Ishikawa (cell line): Measurements from ENCODE around the gene OGN.

Experiments
- CEBPB ChIP-seq: IDR thresholded peaks from 2 replicates; pipeline ENCODE4 v1.6.1; 2012
- CREB1 ChIP-seq: IDR thresholded peaks from 2 replicates; pipeline ENCODE4 v1.6.1; 2012; ENCODE audit warnings: low read depth
- EGR1 ChIP-seq: IDR thresholded peaks from 2 replicates; pipeline ENCODE4 v1.6.1; 2012
- EP300 ChIP-seq: IDR thresholded peaks from 2 replicates; pipeline ENCODE4 v1.6.1; 2012; ENCODE audit warnings: borderline replicate concordance
- FOXM1 ChIP-seq: IDR thresholded peaks from 2 replicates; pipeline ENCODE4 v1.6.1; 2012; ENCODE audit warnings: low read depth, borderline replicate concordance
- NFIC ChIP-seq: IDR thresholded peaks from 2 replicates; pipeline ENCODE4 v1.6.1; 2012
- RAD21 ChIP-seq: IDR thresholded peaks from 2 replicates; pipeline ENCODE4 v1.6.1; 2012; ENCODE audit warnings: low read depth
- TAF1 ChIP-seq: IDR thresholded peaks from 2 replicates; pipeline ENCODE4 v1.6.1; 2012; ENCODE audit warnings: low read depth, mild to moderate bottlenecking
- TCF12 ChIP-seq: IDR thresholded peaks from 2 replicates; pipeline ENCODE4 v1.6.1; 2012; ENCODE audit warnings: low read depth
- TEAD4 ChIP-seq: IDR thresholded peaks from 2 replicates; pipeline ENCODE4 v1.6.1; 2012
- YY1 ChIP-seq: IDR thresholded peaks from 2 replicates; pipeline ENCODE4 v1.6.1; 2012; ENCODE audit warnings: low read depth
- ZBTB7A ChIP-seq: IDR thresholded peaks from 2 replicates; pipeline ENCODE4 v1.6.1; 2012; ENCODE audit warnings: low read depth
- TF ChIP-seq, protein P1 (sequence below): IDR thresholded peaks from 2 replicates; pipeline ENCODE4 v1.6.1; 2012; ENCODE audit warnings: low read depth, mild to moderate bottlenecking
- TF ChIP-seq, protein P2 (sequence below): IDR thresholded peaks from 2 replicates; pipeline ENCODE4 v1.6.1; 2012
- TF ChIP-seq, protein P3 (sequence below): IDR thresholded peaks from 2 replicates; pipeline ENCODE4 v1.6.1; 2012

Gene OGN

DNA sequence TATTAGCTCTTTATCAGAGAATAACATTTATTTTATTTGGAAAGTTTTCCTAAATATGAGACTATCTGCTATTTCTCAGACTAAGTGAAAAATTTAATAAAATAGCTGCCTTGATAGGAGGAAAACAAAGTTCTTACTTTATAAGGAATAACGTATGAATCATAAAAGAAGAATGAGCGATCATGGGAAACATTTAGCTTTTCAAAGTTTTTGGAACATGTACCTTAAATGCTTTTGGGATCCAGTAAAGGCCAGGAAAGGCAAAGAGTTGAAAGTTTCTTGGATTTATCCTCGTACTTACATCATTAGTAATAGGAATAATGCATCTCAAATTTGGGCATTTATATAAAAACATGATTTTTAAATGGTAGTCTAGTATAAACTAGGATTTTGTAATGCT lies 19.4 kb downstream of the OGN start:
- no peak for TF ChIP-seq NFIC
- no peak for TF ChIP-seq EP300
- TF ChIP-seq ZBTB7A = no peak
- TF ChIP-seq, protein P1, sequence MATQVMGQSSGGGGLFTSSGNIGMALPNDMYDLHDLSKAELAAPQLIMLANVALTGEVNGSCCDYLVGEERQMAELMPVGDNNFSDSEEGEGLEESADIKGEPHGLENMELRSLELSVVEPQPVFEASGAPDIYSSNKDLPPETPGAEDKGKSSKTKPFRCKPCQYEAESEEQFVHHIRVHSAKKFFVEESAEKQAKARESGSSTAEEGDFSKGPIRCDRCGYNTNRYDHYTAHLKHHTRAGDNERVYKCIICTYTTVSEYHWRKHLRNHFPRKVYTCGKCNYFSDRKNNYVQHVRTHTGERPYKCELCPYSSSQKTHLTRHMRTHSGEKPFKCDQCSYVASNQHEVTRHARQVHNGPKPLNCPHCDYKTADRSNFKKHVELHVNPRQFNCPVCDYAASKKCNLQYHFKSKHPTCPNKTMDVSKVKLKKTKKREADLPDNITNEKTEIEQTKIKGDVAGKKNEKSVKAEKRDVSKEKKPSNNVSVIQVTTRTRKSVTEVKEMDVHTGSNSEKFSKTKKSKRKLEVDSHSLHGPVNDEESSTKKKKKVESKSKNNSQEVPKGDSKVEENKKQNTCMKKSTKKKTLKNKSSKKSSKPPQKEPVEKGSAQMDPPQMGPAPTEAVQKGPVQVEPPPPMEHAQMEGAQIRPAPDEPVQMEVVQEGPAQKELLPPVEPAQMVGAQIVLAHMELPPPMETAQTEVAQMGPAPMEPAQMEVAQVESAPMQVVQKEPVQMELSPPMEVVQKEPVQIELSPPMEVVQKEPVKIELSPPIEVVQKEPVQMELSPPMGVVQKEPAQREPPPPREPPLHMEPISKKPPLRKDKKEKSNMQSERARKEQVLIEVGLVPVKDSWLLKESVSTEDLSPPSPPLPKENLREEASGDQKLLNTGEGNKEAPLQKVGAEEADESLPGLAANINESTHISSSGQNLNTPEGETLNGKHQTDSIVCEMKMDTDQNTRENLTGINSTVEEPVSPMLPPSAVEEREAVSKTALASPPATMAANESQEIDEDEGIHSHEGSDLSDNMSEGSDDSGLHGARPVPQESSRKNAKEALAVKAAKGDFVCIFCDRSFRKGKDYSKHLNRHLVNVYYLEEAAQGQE = no peak
- no peak for TF ChIP-seq YY1
- TF ChIP-seq, protein P2, sequence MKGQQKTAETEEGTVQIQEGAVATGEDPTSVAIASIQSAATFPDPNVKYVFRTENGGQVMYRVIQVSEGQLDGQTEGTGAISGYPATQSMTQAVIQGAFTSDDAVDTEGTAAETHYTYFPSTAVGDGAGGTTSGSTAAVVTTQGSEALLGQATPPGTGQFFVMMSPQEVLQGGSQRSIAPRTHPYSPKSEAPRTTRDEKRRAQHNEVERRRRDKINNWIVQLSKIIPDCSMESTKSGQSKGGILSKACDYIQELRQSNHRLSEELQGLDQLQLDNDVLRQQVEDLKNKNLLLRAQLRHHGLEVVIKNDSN = no peak
- TF ChIP-seq RAD21 = no peak
- no peak for TF ChIP-seq TAF1
- no peak for TF ChIP-seq EGR1
- no peak for TF ChIP-seq TCF12
- no peak for TF ChIP-seq CREB1
- no peak for TF ChIP-seq FOXM1
- no peak for TF ChIP-seq TEAD4
- TF ChIP-seq CEBPB = no peak

DNA sequence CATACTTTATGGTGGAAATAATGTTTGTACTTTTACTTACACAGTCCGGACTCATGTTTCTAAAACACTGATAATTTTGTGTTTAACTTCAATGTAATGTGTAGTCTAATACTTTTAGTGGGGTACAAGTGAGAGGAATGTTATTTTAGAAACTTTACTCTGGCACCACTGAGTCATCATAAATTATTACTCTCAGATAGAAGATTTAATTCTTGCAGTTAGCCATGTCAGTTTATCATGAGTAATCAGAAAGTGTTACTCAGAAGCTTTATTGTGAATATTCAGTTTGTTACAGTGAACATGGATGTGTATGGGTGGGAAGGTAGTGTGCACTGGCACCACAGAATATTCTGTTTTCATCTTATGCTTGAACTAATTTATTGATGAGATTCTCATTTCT lies 20.0 kb downstream of the OGN start:
- TF ChIP-seq FOXM1 (no peak), CREB1 (no peak), RAD21 (no peak), TCF12 (no peak), ZBTB7A (no peak)
- TF ChIP-seq, protein P2 = no peak
- TF ChIP-seq, protein P3, sequence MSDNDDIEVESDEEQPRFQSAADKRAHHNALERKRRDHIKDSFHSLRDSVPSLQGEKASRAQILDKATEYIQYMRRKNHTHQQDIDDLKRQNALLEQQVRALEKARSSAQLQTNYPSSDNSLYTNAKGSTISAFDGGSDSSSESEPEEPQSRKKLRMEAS = no peak

DNA sequence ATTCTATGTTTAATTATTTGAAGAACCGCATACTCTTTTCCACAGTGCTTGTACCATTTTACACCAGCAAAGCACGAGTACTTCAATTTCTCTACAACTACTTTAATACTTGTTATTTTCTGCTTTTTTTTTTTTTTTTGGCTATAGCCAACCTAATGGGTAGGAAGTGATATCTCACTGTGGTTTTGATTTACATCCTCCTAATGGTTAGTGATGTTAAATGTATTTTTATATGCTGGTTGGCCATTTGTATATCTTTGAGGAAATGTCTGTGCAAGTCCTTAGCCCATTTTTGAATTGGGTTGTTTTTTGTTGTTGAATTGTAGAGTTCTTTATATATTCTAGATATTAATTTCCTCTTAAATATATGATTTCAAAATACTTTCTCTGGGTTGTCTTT lies 22.6 kb downstream of the OGN start:
- TF ChIP-seq YY1 (no peak), TAF1 (no peak), TCF12 (no peak), CEBPB (no peak), NFIC (no peak), RAD21 (no peak), FOXM1 (no peak), EP300 (no peak)
- TF ChIP-seq, protein P1 = no peak
- TF ChIP-seq, protein P3 = no peak

DNA sequence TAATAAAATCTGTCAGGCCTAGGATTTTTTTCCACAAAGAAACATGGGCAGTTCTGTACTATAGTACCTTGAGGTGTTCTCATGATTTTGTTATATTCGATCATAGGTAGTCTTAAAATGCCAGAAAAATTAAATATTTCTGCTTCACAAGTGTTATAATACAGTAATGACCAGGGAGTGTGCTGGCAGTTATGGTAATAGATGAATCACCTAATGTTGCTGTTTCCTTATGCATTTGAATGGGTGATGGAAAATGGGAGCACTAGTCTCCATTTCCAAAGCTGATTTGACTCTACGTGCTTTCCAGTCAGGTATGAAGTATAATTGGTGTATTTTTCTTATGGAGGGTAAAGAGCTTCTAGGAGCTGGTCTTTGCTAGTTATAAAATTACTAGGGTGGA lies 23.8 kb downstream of the OGN start:
- TF ChIP-seq YY1 (no peak), CREB1 (no peak), FOXM1 (no peak), EP300 (no peak), ZBTB7A (no peak), EGR1 (no peak), TAF1 (no peak)
- TF ChIP-seq, protein P1 = no peak
